ENCODE results near the gene CTR9. TPM values are rescaled to one million over a fixed set of nuclear protein-coding genes. Genes with fewer than 3 reads are reported as not detected.
A peak's percentile ranks its signal among the peaks of the same experiment; 100 is the strongest.

CTR9 gene
- total and polyA plus RNA-seq, 2 of the 8 experiments (the other 6 are each of a cell fraction or from before 2014, with no cell fraction given), result 6.1 to 37.7 TPM

GRCh38 chr11:10758957-10759356 lies 7.9 kb downstream of the CTR9 start:
- no peak overlapping the region for H4K8ac ChIP-seq (ENCODE audit: extremely low read depth, insufficient read depth, low read length)
- H3K27me3 ChIP-seq (replicated peaks in 1 of 4; ENCODE audit: control insufficient read depth in 3 of 4, extremely low read depth in 1 of 4, insufficient read depth in 3 of 4, low read length in 3 of 4), result no peaks in the 10 kb centered on the region
- H3K23ac ChIP-seq (ENCODE audit: insufficient read length), result no peak overlapping the region
- H4K20me1 ChIP-seq (replicated peaks in 1 of 2; ENCODE audit: control insufficient read depth in 1 of 2, insufficient read depth in 2 of 2, low read length in 2 of 2), result peaks cover 0 to 2% of the 10 kb centered on the region in 2 experiments
- ChIA-PET POLR2A (ENCODE audit: partially characterized antibody) (interaction anchor here (0.5 kb wide), 1 partner anchor 1936 kb away, joined by 3 read pairs; no protein-coding TSS in a partner anchor), CTCF (ENCODE audit: partially characterized antibody) (interaction anchor here (1.0 kb wide), 1 partner anchor 13 kb away, joined by 5 read pairs; no protein-coding TSS in a partner anchor)
- H2BK120ac ChIP-seq (replicated peaks; ENCODE audit: low read depth, low read length), result no peak overlapping the region
- no peaks in the 10 kb centered on the region for H3K4me1 ChIP-seq (replicated peaks in 1 of 4; ENCODE audit: control insufficient read depth in 3 of 4, insufficient read depth in 4 of 4, low read length in 3 of 4)
- H2AK5ac ChIP-seq (ENCODE audit: low read depth, low read length), result no peak overlapping the region
- no peak overlapping the region for H3K4me2 ChIP-seq (ENCODE audit: insufficient read depth in 1 of 2, low read depth in 2 of 2, low read length in 2 of 2)
- H3K23me2 ChIP-seq (ENCODE audit: low read depth, low read length), result no peaks in the 10 kb centered on the region
- no peak overlapping the region for H2BK15ac ChIP-seq (ENCODE audit: low read length)
- H2BK5ac ChIP-seq (ENCODE audit: low read depth, low read length), result no peak overlapping the region
- no peak overlapping the region for H3K18ac ChIP-seq (ENCODE audit: extremely low read depth, low read length)
- H3K27ac ChIP-seq (ENCODE audit: low read depth, low read length), result no peak overlapping the region
- H3K79me2 ChIP-seq (ENCODE audit: control insufficient read depth in 1 of 2, insufficient read depth in 2 of 2, low read length in 2 of 2), result no peaks in the 10 kb centered on the region
- TF ChIP-seq, protein P1, sequence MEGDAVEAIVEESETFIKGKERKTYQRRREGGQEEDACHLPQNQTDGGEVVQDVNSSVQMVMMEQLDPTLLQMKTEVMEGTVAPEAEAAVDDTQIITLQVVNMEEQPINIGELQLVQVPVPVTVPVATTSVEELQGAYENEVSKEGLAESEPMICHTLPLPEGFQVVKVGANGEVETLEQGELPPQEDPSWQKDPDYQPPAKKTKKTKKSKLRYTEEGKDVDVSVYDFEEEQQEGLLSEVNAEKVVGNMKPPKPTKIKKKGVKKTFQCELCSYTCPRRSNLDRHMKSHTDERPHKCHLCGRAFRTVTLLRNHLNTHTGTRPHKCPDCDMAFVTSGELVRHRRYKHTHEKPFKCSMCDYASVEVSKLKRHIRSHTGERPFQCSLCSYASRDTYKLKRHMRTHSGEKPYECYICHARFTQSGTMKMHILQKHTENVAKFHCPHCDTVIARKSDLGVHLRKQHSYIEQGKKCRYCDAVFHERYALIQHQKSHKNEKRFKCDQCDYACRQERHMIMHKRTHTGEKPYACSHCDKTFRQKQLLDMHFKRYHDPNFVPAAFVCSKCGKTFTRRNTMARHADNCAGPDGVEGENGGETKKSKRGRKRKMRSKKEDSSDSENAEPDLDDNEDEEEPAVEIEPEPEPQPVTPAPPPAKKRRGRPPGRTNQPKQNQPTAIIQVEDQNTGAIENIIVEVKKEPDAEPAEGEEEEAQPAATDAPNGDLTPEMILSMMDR (IDR thresholded peaks at IDR 0.05; ENCODE audit: control extremely low read depth in 1 of 3, insufficient read depth in 1 of 3, low read depth in 1 of 3, low read length in 3 of 3), result peak in 1 of 3 experiments; percentile 17; a peak in 1 of 4 replicates
- TF ChIP-seq JUN (IDR thresholded peaks at IDR 0.05; ENCODE audit: low read depth, low read length), result no peak
- DNase-seq (ENCODE audit: low read depth in 1 of 2, low spot score in 2 of 2), result no peak
- no peak overlapping the region for H3K56ac ChIP-seq (replicated peaks; ENCODE audit: insufficient read length, low read depth, low read length)
- WGBS, 2 experiments (ENCODE audit: extremely low coverage in 1 of 2, insufficient coverage in 1 of 2, insufficient read length in 1 of 2, insufficient replicate concordance in 2 of 2, low coverage in 1 of 2, low lambda C conversion rate in 2 of 2, missing lambda C conversion rate in 1 of 2), result 92% methylated on average over 1 of the region's 1 CpG; no CpG with 5 or more reads in 1 of the 2 experiments
- no peak for FAIRE-seq
- H2BK12ac ChIP-seq (ENCODE audit: low read depth, low read length), result no peak overlapping the region
- no peak overlapping the region for H2AFZ ChIP-seq (ENCODE audit: low read length)
- H3K9ac ChIP-seq (replicated peaks in 1 of 4; ENCODE audit: extremely low read depth in 1 of 4, low read depth in 3 of 4, low read length in 3 of 4), result no peak overlapping the region
- peaks cover 15 to 40% (median 25%) of the 10 kb centered on the region in 4 experiments for H3K36me3 ChIP-seq (ENCODE audit: control insufficient read depth in 2 of 4, insufficient read depth in 4 of 4, low read length in 3 of 4)
- no peak overlapping the region for H4K91ac ChIP-seq (replicated peaks; ENCODE audit: insufficient read length, low read length)
- H3K9me3 ChIP-seq (ENCODE audit: insufficient read depth in 2 of 2, low read depth in 1 of 2, low read length in 1 of 2), result no peaks in the 10 kb centered on the region
- no peak overlapping the region for H3K4ac ChIP-seq (replicated peaks; ENCODE audit: insufficient read length, low read depth, low read length)
- no peak overlapping the region for H2BK20ac ChIP-seq (ENCODE audit: low read length)
- no peak overlapping the region for H3K14ac ChIP-seq (ENCODE audit: insufficient read length)
- no peak overlapping the region for H4K5ac ChIP-seq (ENCODE audit: insufficient read length, low read depth, low read length)
- H3K4me3 ChIP-seq (ENCODE audit: extremely low read depth in 1 of 4, insufficient read depth in 2 of 4, low read depth in 3 of 4, low read length in 4 of 4), result no peak overlapping the region
- no peaks in the 10 kb centered on the region for H3K79me1 ChIP-seq (ENCODE audit: low read depth, low read length)

Data from H1 (cell line).